IPS-NIHi7 (cell line): ENCODE results near the gene OLIG3.

Source experiments
- DNase-seq: peaks from one replicate; pipeline ENCODE4 v3.0.0; 2012; ENCODE audit warnings: mixed read lengths; ENCODE audit errors: extremely low spot score

OLIG3 gene

GRCh38 chr6:137494281-137494987 is at the start of gene OLIG3:
Gene OLIG3 (minus strand): TSS chr6:137494394. CDS start chr6:137494170, 224 bp downstream.
- peak; percentile 63 for DNase-seq

GRCh38 chr6:137543114-137543513 is 48.9 kb upstream of the OLIG3 start:
- DNase-seq = no peak

GRCh38 chr6:137542713-137543112 is 48.5 kb upstream of the OLIG3 start:
- DNase-seq = no peak

- DNase-seq = no peak
Observed at GRCh38 chr6:137541534-137542063, 47.4 kb upstream of the OLIG3 start.

- DNase-seq = no peak
Observed at GRCh38 chr6:137536104-137536773, 42.0 kb upstream of the OLIG3 start.

GRCh38 chr6:137531376-137532092 is 37.3 kb upstream of the OLIG3 start:
- no peak for DNase-seq

GRCh38 chr6:137530404-137530803 is 36.2 kb upstream of the OLIG3 start:
- no peak for DNase-seq

- DNase-seq = no peak
Observed at GRCh38 chr6:137522831-137523230, 28.6 kb upstream of the OLIG3 start.

- DNase-seq = no peak
Observed at GRCh38 chr6:137522198-137522798, 28.1 kb upstream of the OLIG3 start.

- no peak for DNase-seq
Observed at GRCh38 chr6:137520520-137520919, 26.3 kb upstream of the OLIG3 start.

- DNase-seq = peak; percentile 23
Observed at GRCh38 chr6:137519629-137520176, 25.5 kb upstream of the OLIG3 start.

GRCh38 chr6:137518386-137518983 is 24.3 kb upstream of the OLIG3 start:
- peak; percentile 34 for DNase-seq

GRCh38 chr6:137514418-137514817 is 20.2 kb upstream of the OLIG3 start:
- DNase-seq = no peak

GRCh38 chr6:137512757-137513605 is 18.8 kb upstream of the OLIG3 start:
- DNase-seq = peak; percentile 29

- DNase-seq = no peak
Observed at GRCh38 chr6:137510923-137511322, 16.7 kb upstream of the OLIG3 start.

- DNase-seq = no peak
Observed at GRCh38 chr6:137498481-137499190, 4.4 kb upstream of the OLIG3 start.

GRCh38 chr6:137497721-137498463 is 3.7 kb upstream of the OLIG3 start:
- peak; percentile 46 for DNase-seq

GRCh38 chr6:137496909-137497720 is 2.9 kb upstream of the OLIG3 start:
- DNase-seq = no peak
